Measurements from ENCODE around the gene CCDC78. TPM values are rescaled to one million over a fixed set of nuclear protein-coding genes. Genes with fewer than 3 reads are reported as not detected.

The CCDC78 gene
- total RNA-seq, 4 donors from 2014 or later: 0.13 TPM; not detected in 3

DNA sequence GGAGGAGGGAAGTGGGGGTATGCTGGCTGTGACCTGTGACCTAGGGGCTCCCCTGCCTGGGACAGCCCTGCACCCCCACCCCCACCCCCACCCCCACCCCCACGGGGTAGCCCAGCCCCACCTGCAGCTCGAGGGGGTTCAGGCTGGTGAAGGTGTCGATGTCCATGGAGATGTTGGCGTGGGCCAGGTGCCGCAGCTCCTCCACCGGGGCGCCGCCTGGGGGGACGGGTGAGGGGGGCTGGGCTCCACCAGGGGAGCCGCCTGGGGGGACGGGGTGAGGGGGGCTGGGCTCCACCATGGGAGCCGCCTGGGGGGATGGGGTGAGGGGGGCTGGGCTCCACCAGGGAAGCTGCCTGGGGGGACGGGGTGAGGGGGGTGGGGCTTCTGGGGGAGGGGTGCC, 44.2 kb upstream of the CCDC78 start:
- Histone ChIP-seq H3K27ac (no peak overlapping the region), H3K36me3 (no peaks in the 10 kb centered on the region), H3K9me3 (no peaks in the 10 kb centered on the region), H3K4me1 (no peaks in the 10 kb centered on the region), H3K27me3 (peaks cover 52% of the 10 kb centered on the region), H3K4me3 (no peak overlapping the region)
- no CpG with 5 or more reads among the region's 13 CpGs for WGBS, 2 donors (ENCODE audit: low coverage in 1 of 2)
- TF ChIP-seq POLR2AphosphoS5 (IDR thresholded peaks at IDR 0.05) (no peak), EP300 (IDR thresholded peaks at IDR 0.05) (no peak), POLR2A (IDR thresholded peaks at IDR 0.05) (no peak)
- TF ChIP-seq, protein P1, sequence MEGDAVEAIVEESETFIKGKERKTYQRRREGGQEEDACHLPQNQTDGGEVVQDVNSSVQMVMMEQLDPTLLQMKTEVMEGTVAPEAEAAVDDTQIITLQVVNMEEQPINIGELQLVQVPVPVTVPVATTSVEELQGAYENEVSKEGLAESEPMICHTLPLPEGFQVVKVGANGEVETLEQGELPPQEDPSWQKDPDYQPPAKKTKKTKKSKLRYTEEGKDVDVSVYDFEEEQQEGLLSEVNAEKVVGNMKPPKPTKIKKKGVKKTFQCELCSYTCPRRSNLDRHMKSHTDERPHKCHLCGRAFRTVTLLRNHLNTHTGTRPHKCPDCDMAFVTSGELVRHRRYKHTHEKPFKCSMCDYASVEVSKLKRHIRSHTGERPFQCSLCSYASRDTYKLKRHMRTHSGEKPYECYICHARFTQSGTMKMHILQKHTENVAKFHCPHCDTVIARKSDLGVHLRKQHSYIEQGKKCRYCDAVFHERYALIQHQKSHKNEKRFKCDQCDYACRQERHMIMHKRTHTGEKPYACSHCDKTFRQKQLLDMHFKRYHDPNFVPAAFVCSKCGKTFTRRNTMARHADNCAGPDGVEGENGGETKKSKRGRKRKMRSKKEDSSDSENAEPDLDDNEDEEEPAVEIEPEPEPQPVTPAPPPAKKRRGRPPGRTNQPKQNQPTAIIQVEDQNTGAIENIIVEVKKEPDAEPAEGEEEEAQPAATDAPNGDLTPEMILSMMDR (IDR thresholded peaks at IDR 0.05): no peak
- ATAC-seq: no peak

DNA sequence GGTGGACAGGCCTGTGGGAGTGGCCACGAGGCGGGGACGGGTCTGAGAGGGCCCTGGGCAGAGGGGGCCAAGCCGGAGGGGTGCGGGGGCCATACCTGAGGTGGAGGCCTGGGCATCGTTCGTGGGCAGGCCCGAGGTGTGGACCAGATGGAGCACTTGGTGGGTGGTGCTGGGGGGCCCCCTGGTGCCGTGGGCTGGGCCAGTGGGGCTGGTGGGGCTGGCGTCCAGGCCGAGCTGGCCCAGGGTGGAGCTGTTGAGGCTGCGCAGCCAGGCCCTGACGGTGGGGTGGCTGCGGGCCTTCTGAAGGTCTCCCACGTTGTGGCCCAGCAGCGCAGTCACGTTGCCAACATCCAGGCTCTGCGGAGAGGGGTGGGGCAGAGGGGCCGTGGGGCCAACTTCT, 43.7 kb upstream of the CCDC78 start:
- Histone ChIP-seq H3K4me3 (no peak overlapping the region), H3K36me3 (no peaks in the 10 kb centered on the region), H3K4me1 (no peaks in the 10 kb centered on the region), H3K27me3 (peaks cover 52% of the 10 kb centered on the region), H3K9me3 (no peaks in the 10 kb centered on the region), H3K27ac (no peak overlapping the region)
- WGBS, 2 donors (ENCODE audit: low coverage in 1 of 2): no CpG with 5 or more reads among the region's 19 CpGs
- TF ChIP-seq POLR2AphosphoS5 (IDR thresholded peaks at IDR 0.05) (no peak), EP300 (IDR thresholded peaks at IDR 0.05) (no peak), POLR2A (IDR thresholded peaks at IDR 0.05) (no peak)
- TF ChIP-seq, protein P1 (IDR thresholded peaks at IDR 0.05): no peak
- no peak for ATAC-seq

DNA sequence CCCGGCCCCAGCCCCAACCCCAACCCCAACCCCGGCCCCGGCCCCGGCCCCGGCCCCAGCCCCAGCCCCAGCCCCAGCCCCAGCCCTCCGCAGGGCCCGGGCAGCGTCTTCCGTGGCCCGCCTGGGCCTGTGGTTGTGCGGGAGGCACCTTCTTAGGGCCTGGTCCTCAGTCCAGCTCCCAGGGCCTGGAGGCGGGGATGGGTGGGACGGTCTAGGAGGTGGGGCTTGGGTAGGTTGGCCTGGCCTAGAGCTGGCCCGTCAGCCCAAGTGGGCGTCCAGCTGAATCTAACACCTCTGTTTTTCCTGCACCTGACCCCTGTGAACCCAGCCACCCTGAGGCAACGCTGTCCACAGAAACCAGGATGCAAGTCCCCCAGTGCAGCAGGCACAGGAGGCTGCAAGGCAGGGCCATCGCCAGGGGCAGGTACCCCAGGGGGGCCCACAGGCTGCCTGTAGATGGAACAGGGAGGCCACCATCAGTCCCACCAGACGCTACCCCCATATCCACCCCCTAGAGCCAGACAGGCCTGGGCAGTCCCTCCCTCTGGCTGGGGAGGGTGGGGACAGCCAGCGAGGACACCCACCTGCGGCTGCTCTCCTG, 43.0 kb upstream of the CCDC78 start:
- TF ChIP-seq POLR2AphosphoS5 (IDR thresholded peaks at IDR 0.05): no peak
- TF ChIP-seq, protein P1 (IDR thresholded peaks at IDR 0.05): no peak
- no peak for TF ChIP-seq EP300 (IDR thresholded peaks at IDR 0.05)
- TF ChIP-seq POLR2A (IDR thresholded peaks at IDR 0.05): no peak
- no peaks in the 10 kb centered on the region for H3K9me3 ChIP-seq
- no peaks in the 10 kb centered on the region for H3K36me3 ChIP-seq
- peaks cover 52% of the 10 kb centered on the region for H3K27me3 ChIP-seq
- no peaks in the 10 kb centered on the region for H3K4me1 ChIP-seq
- H3K27ac ChIP-seq: no peak overlapping the region
- H3K4me3 ChIP-seq: no peak overlapping the region
- ATAC-seq: no peak
- no CpG with 5 or more reads among the region's 20 CpGs for WGBS, 2 donors (ENCODE audit: low coverage in 1 of 2)

DNA sequence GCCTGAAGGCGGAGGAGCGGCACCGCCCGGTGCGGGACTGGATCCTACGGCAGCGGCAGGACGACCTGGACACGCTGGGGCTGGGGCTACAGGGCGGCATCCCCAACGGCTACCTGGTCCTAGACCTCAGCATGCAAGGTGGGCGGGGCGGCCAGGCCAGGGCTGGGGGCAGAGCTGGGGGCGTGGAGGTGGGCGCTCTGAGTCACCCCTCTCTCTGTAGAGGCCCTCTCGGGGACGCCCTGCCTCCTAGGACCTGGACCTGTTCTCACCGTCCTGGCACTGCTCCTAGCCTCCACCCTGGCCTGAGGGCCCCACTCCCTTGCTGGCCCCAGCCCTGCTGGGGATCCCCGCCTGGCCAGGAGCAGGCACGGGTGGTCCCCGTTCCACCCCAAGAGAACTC, 42.2 kb upstream of the CCDC78 start:
- ATAC-seq: no peak

More for the DNA sequence above, 42.2 kb upstream of the CCDC78 start:
- Histone ChIP-seq H3K27ac (no peak overlapping the region), H3K36me3 (no peaks in the 10 kb centered on the region), H3K27me3 (peaks cover 55% of the 10 kb centered on the region), H3K9me3 (no peaks in the 10 kb centered on the region), H3K4me1 (no peaks in the 10 kb centered on the region), H3K4me3 (no peak overlapping the region)
- WGBS, 2 donors (ENCODE audit: low coverage in 1 of 2): no CpG with 5 or more reads among the region's 21 CpGs
- TF ChIP-seq EP300 (IDR thresholded peaks at IDR 0.05) (no peak), POLR2AphosphoS5 (IDR thresholded peaks at IDR 0.05) (no peak), POLR2A (IDR thresholded peaks at IDR 0.05) (no peak)
- TF ChIP-seq, protein P1 (IDR thresholded peaks at IDR 0.05): no peak
